ENCODE results near the gene TEX101.
"Not testable (repeated sequence)": the region's sequence is repeated elsewhere in the genome, so short reads cannot be mapped to it uniquely, and the experiment has no call there.

Gene TEX101, protein sequence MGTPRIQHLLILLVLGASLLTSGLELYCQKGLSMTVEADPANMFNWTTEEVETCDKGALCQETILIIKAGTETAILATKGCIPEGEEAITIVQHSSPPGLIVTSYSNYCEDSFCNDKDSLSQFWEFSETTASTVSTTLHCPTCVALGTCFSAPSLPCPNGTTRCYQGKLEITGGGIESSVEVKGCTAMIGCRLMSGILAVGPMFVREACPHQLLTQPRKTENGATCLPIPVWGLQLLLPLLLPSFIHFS

GRCh38 chr19:43414554-43414953 is at the start of gene TEX101:
Gene TEX101 (plus strand): TSS chr19:43414890. CDS start chr19:43415920, 1,030 bp downstream.
- no peak for DNase-seq

DNA sequence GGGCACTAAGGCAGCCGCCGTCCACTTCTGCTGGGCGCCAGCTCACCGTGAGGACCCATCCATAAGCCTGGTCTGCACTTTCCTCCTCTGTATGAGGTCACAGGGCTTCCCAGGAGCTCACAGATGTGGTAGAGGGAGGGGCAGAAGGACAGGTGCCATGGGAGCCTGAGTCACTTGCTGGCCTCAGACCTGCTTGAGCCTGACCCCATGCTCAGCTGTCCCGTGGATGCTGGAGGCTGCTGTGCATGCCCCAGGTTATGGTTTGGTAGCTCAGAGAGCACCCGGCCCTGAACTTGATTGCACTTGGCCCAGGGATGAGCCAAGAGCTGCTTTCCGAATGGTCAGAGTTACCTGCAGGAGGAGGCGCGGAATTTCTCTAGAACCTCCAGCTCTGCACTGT is 49.0 kb upstream of the TEX101 start:
- not testable (repeated sequence) for DNase-seq

- DNase-seq, result no peak
Measured at GRCh38 chr19:43367822-43368221, 46.9 kb upstream of the TEX101 start.

GRCh38 chr19:43368897-43369296 is 45.8 kb upstream of the TEX101 start:
- DNase-seq, result not testable (repeated sequence)

DNA sequence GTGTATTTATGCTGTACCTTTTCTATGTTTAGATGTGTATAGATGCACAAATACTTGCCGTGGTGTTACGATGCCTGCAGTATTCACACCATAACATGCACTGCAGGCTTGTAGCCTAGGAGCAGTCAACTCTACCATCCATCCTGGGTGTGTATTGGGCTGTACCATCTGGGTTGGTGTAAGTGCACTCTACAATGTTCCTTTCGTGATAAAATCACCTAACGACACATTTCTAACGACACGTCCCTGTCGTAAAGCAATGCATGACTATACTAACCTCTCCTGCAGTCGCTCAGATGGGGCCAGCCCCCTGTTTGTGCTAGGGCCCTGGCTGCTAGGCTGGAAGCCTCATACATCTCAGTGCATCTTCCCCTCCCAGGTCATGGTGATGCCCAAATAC is 42.8 kb upstream of the TEX101 start:
- no peak for DNase-seq

GRCh38 chr19:43372462-43372861 is 42.2 kb upstream of the TEX101 start:
- DNase-seq, result no peak

DNA sequence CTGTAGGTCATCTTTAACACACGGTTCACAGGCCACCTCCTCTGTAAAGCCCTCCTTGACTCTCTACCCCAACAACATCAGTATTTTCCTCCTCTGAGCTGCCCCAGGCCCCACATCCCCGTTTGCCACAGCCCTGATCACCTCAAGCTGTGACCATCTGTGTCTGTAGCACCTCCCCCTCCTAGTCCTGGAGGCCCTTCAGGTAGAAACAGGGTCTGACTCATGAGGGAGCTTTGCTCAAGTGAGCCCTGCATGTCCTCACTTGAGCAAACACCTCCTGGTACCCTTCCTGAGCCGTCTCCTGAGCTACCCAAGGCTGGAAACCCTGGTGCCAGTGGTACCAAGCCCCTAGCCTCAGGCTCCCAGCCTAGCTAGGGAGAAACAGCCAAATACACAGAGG is 37.1 kb upstream of the TEX101 start:
- DNase-seq, result not testable (repeated sequence)

DNA sequence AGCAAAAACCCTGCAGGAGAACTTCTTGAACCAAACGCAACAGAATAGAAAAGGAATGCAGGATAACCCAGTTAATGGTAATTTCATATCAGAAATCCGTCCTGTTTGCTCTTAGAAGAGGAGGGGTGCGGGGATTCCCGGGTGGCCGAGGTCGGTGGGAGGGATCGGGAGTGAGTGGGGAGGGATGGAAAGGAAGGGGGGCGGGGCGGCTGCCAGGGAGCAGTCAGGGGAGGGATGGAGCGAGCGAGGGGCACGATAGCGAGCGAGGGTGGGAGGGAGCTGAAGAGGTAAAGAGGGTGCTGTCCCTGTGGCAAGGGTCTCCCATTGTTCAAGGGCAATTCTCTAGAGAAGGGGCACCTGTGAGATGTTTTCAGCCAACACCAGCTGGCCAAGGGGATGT is 34.7 kb upstream of the TEX101 start:
- DNase-seq, result no peak

DNA sequence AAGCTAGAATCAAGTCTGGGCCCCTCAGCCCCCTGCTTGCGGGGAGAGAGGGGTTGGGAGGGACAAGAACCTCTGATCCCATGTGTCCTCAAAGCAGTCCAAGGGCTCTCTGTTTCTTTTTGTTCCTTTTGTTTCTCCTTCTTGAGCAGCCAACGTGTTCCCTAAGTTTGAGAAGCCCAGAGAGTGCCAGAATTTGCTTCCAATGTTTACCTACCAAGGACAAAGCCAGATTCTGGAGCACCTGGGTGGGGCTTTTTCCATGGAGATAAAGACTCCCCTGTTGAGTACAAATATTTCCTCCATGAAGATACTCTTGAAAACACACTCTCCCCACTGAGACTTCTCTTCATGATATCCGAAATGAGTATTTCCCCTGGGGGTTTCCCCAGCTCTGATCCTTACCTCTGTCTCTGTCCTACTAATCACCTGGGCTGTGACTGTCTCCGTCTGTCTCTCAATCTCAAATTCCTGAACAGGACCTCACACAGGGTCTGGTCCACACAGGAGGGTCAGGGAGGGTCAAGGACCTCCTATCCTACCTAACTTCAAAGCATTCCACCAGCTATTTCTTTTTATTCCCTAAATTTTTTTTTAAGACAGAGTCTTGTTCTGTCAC is 33.8 kb upstream of the TEX101 start:
- DNase-seq, result no peak

GRCh38 chr19:43382586-43383216 is 32.0 kb upstream of the TEX101 start:
- DNase-seq, result not testable (repeated sequence)

- DNase-seq, result not testable (repeated sequence)
Measured at GRCh38 chr19:43383254-43383653, 31.4 kb upstream of the TEX101 start.

GRCh38 chr19:43383759-43384158 is 30.9 kb upstream of the TEX101 start:
- not testable (repeated sequence) for DNase-seq

- DNase-seq, result not testable (repeated sequence)
Measured at GRCh38 chr19:43390903-43391551, 23.7 kb upstream of the TEX101 start.

DNA sequence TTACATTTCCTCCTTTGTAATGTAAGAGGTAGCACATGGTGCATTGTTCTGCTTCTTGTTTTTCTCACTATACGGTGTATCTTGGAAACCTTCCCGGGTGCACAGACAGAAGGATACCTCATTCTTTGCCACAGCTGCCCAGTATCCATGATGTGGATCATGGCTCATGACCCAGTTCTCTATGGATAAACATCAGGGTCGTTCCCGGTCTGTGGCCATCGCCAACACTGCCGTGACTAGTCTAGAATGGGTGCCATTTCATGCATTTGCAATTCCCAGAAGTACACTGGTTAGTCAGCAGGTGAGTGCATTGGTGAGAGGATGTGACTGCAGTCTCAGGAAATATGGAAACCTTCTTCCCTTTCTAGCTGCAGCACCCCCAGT is 23.1 kb upstream of the TEX101 start:
- not testable (repeated sequence) for DNase-seq

GRCh38 chr19:43393501-43393900 is 21.2 kb upstream of the TEX101 start:
- not testable (repeated sequence) for DNase-seq

- DNase-seq, result no peak
Measured at GRCh38 chr19:43395561-43395960, 19.1 kb upstream of the TEX101 start.

- no peak for DNase-seq
Measured at GRCh38 chr19:43406297-43406696, 8.4 kb upstream of the TEX101 start.

- no peak for DNase-seq
Measured at GRCh38 chr19:43407416-43408005, 7.2 kb upstream of the TEX101 start.

DNA sequence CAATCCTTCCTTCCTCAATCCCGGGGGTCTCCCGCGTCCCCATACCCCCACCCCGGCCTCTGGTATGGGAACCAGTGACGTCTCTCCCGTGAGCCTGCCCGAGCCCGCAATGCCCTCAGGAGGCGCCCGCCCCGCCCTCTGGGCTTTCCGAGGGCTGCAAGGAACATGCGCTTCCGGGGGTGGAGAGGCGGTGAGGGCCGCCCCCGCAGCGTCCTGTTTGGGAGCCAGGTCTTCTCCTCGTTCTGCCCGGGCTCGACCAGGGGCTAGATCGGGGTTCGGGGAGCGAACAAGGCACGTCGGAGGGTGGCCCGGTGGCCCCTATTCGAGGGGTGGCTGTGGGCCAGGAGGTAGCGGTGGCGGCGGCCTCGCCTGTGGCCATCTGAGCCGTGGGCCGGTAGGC is 6.6 kb upstream of the TEX101 start:
- DNase-seq, result no peak

- DNase-seq, result no peak
Measured at GRCh38 chr19:43409415-43409814, 5.3 kb upstream of the TEX101 start.

DNA sequence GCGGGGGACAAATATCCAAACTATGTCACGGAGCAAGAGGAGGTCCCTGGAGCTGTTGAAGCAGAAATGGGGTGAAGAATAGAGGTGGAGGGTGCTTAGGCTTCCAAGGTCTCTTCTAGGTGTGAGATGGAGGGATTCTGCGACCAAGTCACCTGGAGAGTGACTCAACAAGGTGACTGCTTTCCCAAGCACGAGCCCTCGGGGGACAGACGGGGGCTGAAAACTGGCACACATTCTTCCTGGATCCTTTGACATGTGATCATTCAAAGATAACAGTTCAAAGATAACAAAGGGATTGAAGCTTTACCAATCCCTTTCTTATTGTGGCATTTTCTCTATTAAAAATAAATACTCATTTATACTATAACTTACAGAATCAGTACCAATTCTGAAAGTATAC is 2.2 kb upstream of the TEX101 start:
- DNase-seq, result no peak

Data from nucleus accumbens (tissue), 56 donors.